T-helper 1 cell treated with Interleukin-12 subunit alpha and Interleukin-12 subunit beta and Interleukin-4 antibody, amounts not matched to agents 30 ng/mL and 1 ng/mL, for 36 hours (primary cell): ENCODE results near the gene CACNA2D4. TPM values are rescaled to one million over a fixed set of nuclear protein-coding genes. Genes with fewer than 3 reads are reported as not detected.

ENCODE experiments used
- intact Hi-C: fragments of 100-400 bp; cut with micrococcal nuclease; formaldehyde crosslinking; loops from one replicate; pipeline ENCODE4 v1.15.1; 2024
- total RNA-seq: library from RNA; stranded (reverse); gene quantifications from 2 replicates; pipeline ENCODE4 v1.2.3, GENCODE V29; 2022

Gene CACNA2D4
- total RNA-seq, 1 donor from 2014 or later, result 15.1 TPM

- intact Hi-C loops, result no loop called here
Observed at GRCh38 chr12:1835211-1836131, 83.0 kb downstream of the CACNA2D4 start.

- intact Hi-C loops, result no loop called here
Observed at GRCh38 chr12:1834186-1834925, 84.1 kb downstream of the CACNA2D4 start.

- intact Hi-C loops, result no loop called here
Observed at GRCh38 chr12:1833596-1834028, 84.8 kb downstream of the CACNA2D4 start.

- intact Hi-C loops, result no loop called here
Observed at GRCh38 chr12:1832801-1833595, 85.5 kb downstream of the CACNA2D4 start.

- intact Hi-C loops, result no loop called here
Observed at GRCh38 chr12:1830981-1831963, 87.2 kb downstream of the CACNA2D4 start.

GRCh38 chr12:1830401-1830845 lies 88.0 kb downstream of the CACNA2D4 start:
- intact Hi-C loops, result no loop called here

- intact Hi-C loops, result no loop called here
Observed at GRCh38 chr12:1829306-1829900, 89.0 kb downstream of the CACNA2D4 start.

GRCh38 chr12:1828856-1829255 lies 89.6 kb downstream of the CACNA2D4 start:
- intact Hi-C loops, result no loop called here

GRCh38 chr12:1827826-1828805 lies 90.3 kb downstream of the CACNA2D4 start:
- intact Hi-C loops, result no loop called here

GRCh38 chr12:1826867-1827705 lies 91.4 kb downstream of the CACNA2D4 start:
- intact Hi-C loops, result no loop called here

GRCh38 chr12:1826401-1826800 lies 92.1 kb downstream of the CACNA2D4 start:
- intact Hi-C loops, result no loop called here

GRCh38 chr12:1825382-1826102 lies 92.9 kb downstream of the CACNA2D4 start:
- intact Hi-C loops, result no loop called here

- intact Hi-C loops, result no loop called here
Observed at GRCh38 chr12:1823237-1823636, 95.2 kb downstream of the CACNA2D4 start.

- intact Hi-C loops, result no loop called here
Observed at GRCh38 chr12:1822699-1823098, 95.8 kb downstream of the CACNA2D4 start.

- intact Hi-C loops, result no loop called here
Observed at GRCh38 chr12:1821805-1822204, 96.6 kb downstream of the CACNA2D4 start.

GRCh38 chr12:1820896-1821291 lies 97.6 kb downstream of the CACNA2D4 start:
- intact Hi-C loops, result no loop called here
